A172 (cell line): ENCODE data around the gene CLEC12A. TPM values are rescaled to one million over a fixed set of nuclear protein-coding genes. Genes with fewer than 3 reads are reported as not detected.

Experiments
- DNase-seq: peaks from one replicate; pipeline ENCODE4 v3.0.0-alpha.2; 2015; ENCODE audit warnings: low spot score
- total RNA-seq: library from RNA; depleted of rRNA; stranded (reverse); fragments of >200 nt; shearing (Covaris generic); gene quantifications from 2 replicates; pipeline ENCODE4 v1.2.3, GENCODE V29; 2014; rRNA removed

CLEC12A gene
- total RNA-seq, 1 experiment from 2014 or later, result 0.07 TPM

- peak; percentile 3 for DNase-seq
These were observed 62.8 kb downstream of the CLEC12A start for GRCh38 chr12:10033783-10034545.

Other genes with a start within 250 kb of the CLEC12A start
- not detected in 2 replicates for gene CLECL1, start 238.3 kb upstream of the CLEC12A start, total RNA-seq
- gene CD69, start 210.5 kb upstream of the CLEC12A start, total RNA-seq, result not detected in 2 replicates
- not detected in 2 replicates for gene KLRF1, start 143.9 kb upstream of the CLEC12A start, total RNA-seq
- gene CLEC2B, start 102.1 kb upstream of the CLEC12A start, total RNA-seq, result 19.7 and 22.7 TPM in 2 replicates
- gene KLRF2, start 89.9 kb upstream of the CLEC12A start, total RNA-seq, result not detected in 2 replicates
- gene CLEC2A, start 39.0 kb upstream of the CLEC12A start, total RNA-seq, result not detected in 2 replicates
- gene CLEC1B, start 27.7 kb downstream of the CLEC12A start, total RNA-seq, result not detected in 2 replicates
- gene CLEC12B, start 39.2 kb downstream of the CLEC12A start, total RNA-seq, result 0.05 TPM in 1 of 2 replicates, not detected in the other
- not detected in 2 replicates for gene CLEC9A, start 59.3 kb downstream of the CLEC12A start, total RNA-seq
- gene CLEC1A, start 127.6 kb downstream of the CLEC12A start, total RNA-seq, result not detected in 2 replicates
- not detected in 2 replicates for gene CLEC7A, start 158.8 kb downstream of the CLEC12A start, total RNA-seq
- 26.5 and 27.9 TPM in 2 replicates for gene OLR1, start 200.7 kb downstream of the CLEC12A start, total RNA-seq
- gene TMEM52B, start 207.6 kb downstream of the CLEC12A start, total RNA-seq, result 3.4 and 10.9 TPM in 2 replicates
- gene GABARAPL1, start 241.5 kb downstream of the CLEC12A start, total RNA-seq, result 20.4 and 20.8 TPM in 2 replicates